Tibial artery (tissue), 4 donors: ENCODE data around the gene GBF1.

Experiments
- DNase-seq, 2 donors: peaks; one replicate each; pipeline ENCODE4 v3.0.0-alpha.2; 2019
- H3K27ac ChIP-seq, 2 donors: fragments of 200-600 bp; sonication (generic) in 1 of 2; 1 replicate in 1 of 2; 2 replicates in 1 of 2; pipeline ENCODE4 v1.5.1; 2018 to 2019; ENCODE audit warnings: mild to moderate bottlenecking in 1 of 2
- H3K27me3 ChIP-seq, 2 donors: fragments of 200-600 bp; sonication (generic) in 1 of 2; one replicate each; pipeline versions ENCODE4 v1.5.1 to v1.6.0; 2016 to 2019
- H3K36me3 ChIP-seq, 3 donors: fragments of 200-600 bp; sonication (generic) in 2 of 3; one replicate each; pipeline ENCODE4 v1.5.1; 2016 to 2019; ENCODE audit warnings: mild to moderate bottlenecking in 2 of 3
- H3K4me1 ChIP-seq, 4 donors: fragments of 200-600 bp; sonication (generic) in 2 of 4; 1 replicate in 3 of 4; 2 replicates in 1 of 4; pipeline ENCODE4 v1.5.1; 2016 to 2019
- H3K4me3 ChIP-seq, 2 donors: fragments of 200-600 bp; sonication (generic) in 1 of 2; 1 replicate in 1 of 2; 2 replicates in 1 of 2; pipeline ENCODE4 v1.5.1; 2018 to 2019; ENCODE audit warnings: mild to moderate bottlenecking in 2 of 2
- H3K9me3 ChIP-seq, 3 donors: fragments of 200-600 bp; sonication (generic) in 1 of 3; one replicate each; pipeline ENCODE4 v1.5.1; 2016 to 2019
- intact Hi-C: fragments of 100-400 bp; cut with DNase I; formaldehyde crosslinking; loops from one replicate; pipeline ENCODE4 v1.15.0; 2023; ENCODE audit warnings: low total_unique reads
- TF ChIP-seq, protein P1 (sequence below), 2 experiments: fragments of 200-600 bp in 1 of 2; fragments of 450-650 bp in 1 of 2; IDR thresholded peaks; one replicate each; pipeline ENCODE4 v1.5.1; 2017 to 2019; ENCODE audit warnings: antibody characterized with exemption in 2 of 2, mild to moderate bottlenecking in 1 of 2, moderate library complexity in 1 of 2

The GBF1 gene

DNA sequence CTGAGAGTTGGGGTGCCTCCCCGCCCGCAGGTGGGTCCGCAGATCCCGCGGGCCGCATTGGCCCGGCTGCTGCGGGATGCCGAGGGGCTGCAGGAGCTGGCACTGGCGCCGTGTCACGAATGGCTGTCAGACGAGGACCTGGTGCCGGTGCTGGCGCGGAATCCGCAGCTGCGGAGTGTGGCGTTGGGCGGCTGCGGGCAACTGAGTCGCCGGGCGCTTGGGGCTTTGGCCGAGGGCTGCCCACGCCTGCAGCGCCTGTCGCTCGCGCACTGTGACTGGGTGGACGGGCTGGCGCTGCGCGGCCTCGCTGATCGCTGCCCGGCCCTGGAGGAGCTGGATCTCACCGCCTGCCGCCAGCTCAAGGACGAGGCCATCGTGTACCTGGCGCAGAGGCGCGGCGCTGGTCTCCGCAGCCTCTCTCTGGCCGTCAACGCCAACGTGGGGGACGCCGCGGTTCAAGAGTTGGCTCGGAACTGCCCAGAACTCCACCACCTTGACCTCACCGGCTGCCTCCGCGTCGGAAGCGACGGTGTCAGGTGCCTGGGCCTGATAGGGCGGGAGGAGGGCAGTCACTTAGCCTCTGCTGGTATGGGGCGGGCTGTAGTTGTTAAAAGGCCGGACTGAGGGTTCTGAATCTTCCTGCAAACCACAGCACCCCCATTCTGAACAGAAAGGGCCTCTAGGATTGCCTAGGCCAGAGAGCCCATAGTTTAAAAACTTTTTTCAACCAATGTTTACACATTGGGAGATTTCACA, 176.6 kb downstream of the GBF1 start:
- H3K4me3 ChIP-seq: peak overlapping the region; percentile 71 to 86
- H3K36me3 ChIP-seq: peaks cover 0 to 24% (median 15%) of the 10 kb centered on the region in 3 donors
- H3K4me1 ChIP-seq: peaks cover 5 to 47% (median 35%) of the 10 kb centered on the region in 4 donors
- peaks cover 0 to 19% of the 10 kb centered on the region in 2 donors for H3K27me3 ChIP-seq
- DNase-seq: no peak
- TF ChIP-seq, protein P1, sequence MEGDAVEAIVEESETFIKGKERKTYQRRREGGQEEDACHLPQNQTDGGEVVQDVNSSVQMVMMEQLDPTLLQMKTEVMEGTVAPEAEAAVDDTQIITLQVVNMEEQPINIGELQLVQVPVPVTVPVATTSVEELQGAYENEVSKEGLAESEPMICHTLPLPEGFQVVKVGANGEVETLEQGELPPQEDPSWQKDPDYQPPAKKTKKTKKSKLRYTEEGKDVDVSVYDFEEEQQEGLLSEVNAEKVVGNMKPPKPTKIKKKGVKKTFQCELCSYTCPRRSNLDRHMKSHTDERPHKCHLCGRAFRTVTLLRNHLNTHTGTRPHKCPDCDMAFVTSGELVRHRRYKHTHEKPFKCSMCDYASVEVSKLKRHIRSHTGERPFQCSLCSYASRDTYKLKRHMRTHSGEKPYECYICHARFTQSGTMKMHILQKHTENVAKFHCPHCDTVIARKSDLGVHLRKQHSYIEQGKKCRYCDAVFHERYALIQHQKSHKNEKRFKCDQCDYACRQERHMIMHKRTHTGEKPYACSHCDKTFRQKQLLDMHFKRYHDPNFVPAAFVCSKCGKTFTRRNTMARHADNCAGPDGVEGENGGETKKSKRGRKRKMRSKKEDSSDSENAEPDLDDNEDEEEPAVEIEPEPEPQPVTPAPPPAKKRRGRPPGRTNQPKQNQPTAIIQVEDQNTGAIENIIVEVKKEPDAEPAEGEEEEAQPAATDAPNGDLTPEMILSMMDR (IDR thresholded peaks at IDR 0.05): no peak
- no peaks in the 10 kb centered on the region for H3K9me3 ChIP-seq
- H3K27ac ChIP-seq: peak overlapping the region; percentile 77 to 90
- intact Hi-C loops: loop anchor here (1.0 kb wide), 1 partner anchor 23 kb away; no protein-coding TSS in a partner anchor

DNA sequence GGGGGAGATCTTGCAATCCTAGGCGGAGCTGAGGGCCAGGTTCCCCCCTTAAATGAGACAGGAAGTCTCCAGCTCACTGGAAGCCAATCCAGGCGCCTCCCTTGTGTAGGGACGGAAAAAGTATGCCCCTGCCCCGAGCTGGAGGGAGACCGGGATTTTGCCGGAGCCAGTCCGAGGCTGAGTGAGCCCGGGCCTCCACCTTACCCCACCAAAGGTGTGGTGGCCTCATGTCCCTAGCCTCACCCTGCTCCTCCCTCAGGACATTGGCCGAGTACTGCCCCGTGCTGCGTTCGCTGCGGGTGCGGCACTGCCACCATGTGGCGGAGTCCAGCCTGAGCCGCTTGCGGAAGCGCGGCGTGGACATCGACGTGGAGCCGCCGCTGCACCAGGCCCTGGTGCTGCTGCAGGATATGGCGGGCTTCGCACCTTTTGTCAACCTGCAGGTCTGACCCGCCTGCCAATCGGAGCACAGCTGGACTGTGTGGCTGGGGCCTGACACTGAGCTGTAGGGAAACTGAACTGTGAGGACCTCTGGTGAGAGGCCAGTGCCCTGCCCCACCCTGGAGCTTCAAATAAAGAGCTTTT, 177.3 kb downstream of the GBF1 start:
- H3K36me3 ChIP-seq: peaks cover 0 to 31% (median 15%) of the 10 kb centered on the region in 3 donors
- peak overlapping the region; percentile 77 to 90 for H3K27ac ChIP-seq
- TF ChIP-seq, protein P1 (IDR thresholded peaks at IDR 0.05): peak; percentile 63 to 74
- no peaks in the 10 kb centered on the region for H3K9me3 ChIP-seq
- H3K4me3 ChIP-seq: peak overlapping the region; percentile 71 to 86
- peaks cover 0 to 13% of the 10 kb centered on the region in 2 donors for H3K27me3 ChIP-seq
- intact Hi-C loops: no loop called here
- peaks cover 5 to 47% (median 35%) of the 10 kb centered on the region in 4 donors for H3K4me1 ChIP-seq
- DNase-seq: peak; percentile 68 to 89

GRCh38 chr10:102423372-102423968, 178.1 kb downstream of the GBF1 start:
- H3K4me1 ChIP-seq: peaks cover 5 to 46% (median 35%) of the 10 kb centered on the region in 4 donors
- intact Hi-C loops: no loop called here
- TF ChIP-seq, protein P1 (IDR thresholded peaks at IDR 0.05): no peak
- peaks cover 0 to 32% (median 15%) of the 10 kb centered on the region in 3 donors for H3K36me3 ChIP-seq
- no peaks in the 10 kb centered on the region for H3K9me3 ChIP-seq
- no peak for DNase-seq
- peak overlapping the region in 1 of 2 donors; percentile 71 for H3K4me3 ChIP-seq
- peaks cover 0 to 5% of the 10 kb centered on the region in 2 donors for H3K27me3 ChIP-seq
- peak overlapping the region in 1 of 2 donors; percentile 90 for H3K27ac ChIP-seq

- TF ChIP-seq, protein P1 (IDR thresholded peaks at IDR 0.05): no peak
- Histone ChIP-seq H3K4me3 (no peak overlapping the region), H3K4me1 (peaks cover 5 to 40% (median 29%) of the 10 kb centered on the region in 4 donors), H3K27ac (no peak overlapping the region), H3K27me3 (no peaks in the 10 kb centered on the region), H3K36me3 (peaks cover 0 to 32% (median 15%) of the 10 kb centered on the region in 3 donors), H3K9me3 (no peaks in the 10 kb centered on the region)
- no peak for DNase-seq
- intact Hi-C loops: no loop called here
Measured at GRCh38 chr10:102424145-102424544, 178.8 kb downstream of the GBF1 start.

GRCh38 chr10:102424916-102425315, 179.6 kb downstream of the GBF1 start:
- H3K9me3 ChIP-seq: no peaks in the 10 kb centered on the region
- peaks cover under 1 to 32% (median 21%) of the 10 kb centered on the region in 4 donors for H3K4me1 ChIP-seq
- no peak overlapping the region for H3K4me3 ChIP-seq
- intact Hi-C loops: no loop called here
- DNase-seq: no peak
- H3K27ac ChIP-seq: no peak overlapping the region
- H3K27me3 ChIP-seq: no peaks in the 10 kb centered on the region
- H3K36me3 ChIP-seq: peaks cover 0 to 32% (median 15%) of the 10 kb centered on the region in 3 donors
- TF ChIP-seq, protein P1 (IDR thresholded peaks at IDR 0.05): no peak
